Endothelial cell of umbilical vein (primary cell): ENCODE data around the gene RAD1. TPM values are rescaled to one million over a fixed set of nuclear protein-coding genes. Genes with fewer than 3 reads are reported as not detected.

Experiments used
- BruUV-seq: library from RNA; stranded (reverse); fragments of 400-500 nt; replicated peaks from 2 replicates; lab custom pipeline; 2021; lab: Mats Ljungman, UMichigan
- CTCF ChIA-PET: fragments of 300-600, 350-600 bp; sonication (Branson Sonifier 250); formaldehyde crosslinking; loops from one replicate; lab custom pipeline; 2021; ENCODE audit warnings: antibody characterized with exemption, inconsistent platforms; lab: Charles Lee
- POLR2A ChIA-PET: fragments of 300-600, 350-600 bp; sonication (Branson Sonifier 250); formaldehyde crosslinking; loops from one replicate; lab custom pipeline; 2021; ENCODE audit warnings: antibody characterized with exemption, inconsistent platforms; lab: Charles Lee
- DNase-seq: peaks from one replicate; pipeline ENCODE4 v3.0.0-alpha.2; 2011; ENCODE audit warnings: low read depth, low spot score
- FAIRE-seq: peaks from 2 replicates; lab custom pipeline; 2011; peaks lifted over from hg19 to GRCh38; lab: Jason Lieb, UNC
- H2AFZ ChIP-seq: 2 replicates; pipeline ENCODE4 v1.6.0; 2012; ENCODE audit warnings: low read depth, low read length, control low read depth, inconsistent platforms
- H3K27ac ChIP-seq: 2 replicates; pipeline ENCODE4 v1.5.1; 2011; ENCODE audit warnings: low read depth, mild to moderate bottlenecking, control low read depth, low read length, moderate library complexity; ENCODE audit not compliant: insufficient read depth
- H3K27me3 ChIP-seq, 2 experiments: 2 replicates each; pipeline versions ENCODE4 v1.6.0 to v1.6.1; 2011; ENCODE audit warnings: low read length in 2 of 2, mixed read lengths in 1 of 2; ENCODE audit not compliant: control insufficient read depth in 2 of 2, insufficient read depth in 2 of 2
- H3K36me3 ChIP-seq, 2 experiments: 2 replicates in 1 of 2; 3 replicates in 1 of 2; pipeline ENCODE4 v1.5.1; 2011; ENCODE audit warnings: low read length in 2 of 2, mild to moderate bottlenecking in 1 of 2, moderate library complexity in 1 of 2; ENCODE audit not compliant: control insufficient read depth in 2 of 2, insufficient read depth in 2 of 2; ENCODE audit errors: extremely low read depth in 1 of 2
- H3K4me1 ChIP-seq: 3 replicates; pipeline ENCODE4 v1.5.1; 2011; ENCODE audit warnings: mild to moderate bottlenecking, low read length; ENCODE audit not compliant: control insufficient read depth, insufficient read depth; ENCODE audit errors: extremely low read depth
- H3K4me2 ChIP-seq: 2 replicates; pipeline ENCODE4 v1.6.1; 2011; ENCODE audit warnings: low read length, control low read depth, mixed read lengths; ENCODE audit not compliant: insufficient read depth
- H3K4me3 ChIP-seq, 3 experiments: fragments of 200-600 bp in 1 of 3; sonication (generic), shearing (Covaris generic) in 1 of 3; replicated peaks in 1 of 3; 2 replicates each; pipeline ENCODE4 v1.5.1; 2011 to 2016; ENCODE audit warnings: control low read depth in 3 of 3, low read length in 3 of 3, mild to moderate bottlenecking in 2 of 3, inconsistent platforms in 1 of 3, low read depth in 1 of 3, moderate library complexity in 1 of 3; ENCODE audit not compliant: insufficient read depth in 1 of 3
- H3K79me2 ChIP-seq: 2 replicates; pipeline ENCODE4 v1.6.0; 2012; ENCODE audit warnings: low read length, inconsistent platforms; ENCODE audit not compliant: control insufficient read depth, insufficient read depth
- H3K9ac ChIP-seq: replicated peaks from 2 replicates; pipeline ENCODE3; 2011; ENCODE audit warnings: low read length, control low read depth; ENCODE audit not compliant: insufficient read depth; ENCODE audit errors: extremely low read depth
- H3K9me1 ChIP-seq: replicated peaks from 3 replicates; pipeline ENCODE4 v1.6.0; 2011; ENCODE audit warnings: mild to moderate bottlenecking, low read length; ENCODE audit not compliant: control insufficient read depth, insufficient read depth; ENCODE audit errors: extremely low read depth
- H3K9me3 ChIP-seq: replicated peaks from 2 replicates; pipeline ENCODE4 v1.5.1; 2012; ENCODE audit warnings: low read length, inconsistent platforms; ENCODE audit not compliant: control insufficient read depth, insufficient read depth
- H4K20me1 ChIP-seq: replicated peaks from 2 replicates; pipeline ENCODE3; 2011; ENCODE audit warnings: mild to moderate bottlenecking, low read length; ENCODE audit not compliant: control insufficient read depth, insufficient read depth; ENCODE audit errors: extremely low read depth
- EZH2 ChIP-seq: IDR thresholded peaks from 2 replicates; pipeline ENCODE4 v1.6.1; 2012; ENCODE audit warnings: borderline replicate concordance, low read depth, mild to moderate bottlenecking, moderate library complexity, low read length, inconsistent platforms; ENCODE audit not compliant: severe bottlenecking
- FOS ChIP-seq: IDR thresholded peaks from 2 replicates; pipeline ENCODE4 v1.6.1; 2011; ENCODE audit warnings: mild to moderate bottlenecking, low read length, moderate library complexity, borderline replicate concordance; ENCODE audit not compliant: insufficient read depth
- GATA2 ChIP-seq: IDR thresholded peaks from 2 replicates; pipeline ENCODE4 v1.7.0; 2011; ENCODE audit warnings: low read depth, mild to moderate bottlenecking, moderate library complexity, mixed read lengths, low read length; ENCODE audit not compliant: insufficient read length, insufficient read depth
- JUN ChIP-seq: IDR thresholded peaks from 2 replicates; pipeline ENCODE4 v1.6.1; 2011; ENCODE audit warnings: borderline replicate concordance, low read depth; ENCODE audit not compliant: insufficient read length, insufficient read depth
- MYC ChIP-seq: IDR thresholded peaks from one replicate; pipeline ENCODE4 v1.6.1; 2011; ENCODE audit warnings: mild to moderate bottlenecking, low read depth, low read length
- POLR2A ChIP-seq: IDR thresholded peaks from 2 replicates; pipeline ENCODE4 v1.6.1; 2012; ENCODE audit warnings: low read depth, mild to moderate bottlenecking, control low read depth, low read length
- POLR2AphosphoS5 ChIP-seq: IDR thresholded peaks from 2 replicates; pipeline ENCODE4 v1.6.1; 2012; ENCODE audit warnings: low read depth, mild to moderate bottlenecking, control low read depth, low read length, moderate library complexity; ENCODE audit not compliant: insufficient read depth
- dilution Hi-C: fragments of 300-500 bp; cut with MboI; formaldehyde crosslinking; loops from one replicate; pipeline ENCODE4 v1.15.0; 2019; ENCODE audit warnings: low sequenced_read_pairs; ENCODE audit not compliant: extremely low pct_ligation_motif_present
- intact Hi-C: fragments of 100-400 bp; cut with micrococcal nuclease; formaldehyde crosslinking; loops from one replicate; pipeline ENCODE4 v1.10.0; 2022
- polyA plus RNA-seq, 4 experiments: library from polyadenylated mRNA; depleted of rRNA in 3 of 4; stranded (reverse) in 3 of 4; unstranded in 1 of 4; fragments of >200 nt; gene quantifications; 2 replicates each; pipeline versions ENCODE4 v1.2.1 to v1.2.3, GENCODE V29; 2011 to 2012; ENCODE audit warnings: missing spikeins in 1 of 4
- total RNA-seq: library from RNA; stranded (reverse); gene quantifications from 2 replicates; pipeline ENCODE4 v1.2.3, GENCODE V29; 2021
- TF ChIP-seq, protein P1 (sequence below): IDR thresholded peaks from 2 replicates; pipeline ENCODE4 v1.6.1; 2011; ENCODE audit not compliant: insufficient read depth, insufficient read length
- TF ChIP-seq, protein P2 (sequence below), 2 donors: IDR thresholded peaks; 1 replicate in 1 of 2; 2 replicates in 1 of 2; pipeline ENCODE4 v1.5.1; 2011; ENCODE audit warnings: low read length in 2 of 2, mild to moderate bottlenecking in 2 of 2, moderate library complexity in 2 of 2, control low read depth in 1 of 2, inconsistent platforms in 1 of 2, low read depth in 1 of 2; ENCODE audit not compliant: insufficient read depth in 1 of 2; ENCODE audit errors: extremely low read depth in 1 of 2

Gene RAD1
- total and polyA plus RNA-seq, 2 donors (not counting 3 experiments of a cell fraction or from before 2014, with no cell fraction given), result 10.7 to 22.2 TPM

DNA sequence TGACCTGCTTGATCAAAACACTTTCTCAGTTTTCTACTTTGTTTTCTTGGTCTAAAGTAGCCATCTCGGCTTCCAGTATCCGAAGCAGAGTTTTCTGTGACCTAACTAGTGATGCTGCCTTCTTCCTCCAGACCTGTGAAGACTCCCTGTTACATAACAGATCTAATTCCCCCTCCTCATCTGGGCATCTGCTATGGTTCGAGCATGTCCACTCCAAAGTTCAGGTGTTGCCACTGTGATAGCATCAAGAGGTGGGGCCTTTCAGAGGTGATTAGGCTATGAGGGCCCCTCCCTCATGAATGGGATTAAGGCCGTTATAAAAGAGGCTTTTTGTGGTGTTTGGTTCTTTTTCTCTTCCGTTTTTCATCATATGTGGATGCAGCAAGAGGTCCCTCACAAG lies 56.1 kb downstream of the RAD1 start:
- DNase-seq (no peak), FAIRE-seq (no peak)
- H3K36me3 ChIP-seq, result no peaks in the 10 kb centered on the region
- peaks cover 18% of the 10 kb centered on the region for H3K4me1 ChIP-seq
- TF ChIP-seq JUN (no peak), POLR2A (no peak), POLR2AphosphoS5 (no peak), FOS (no peak), MYC (no peak), GATA2 (no peak), EZH2 (no peak)
- TF ChIP-seq, protein P1, sequence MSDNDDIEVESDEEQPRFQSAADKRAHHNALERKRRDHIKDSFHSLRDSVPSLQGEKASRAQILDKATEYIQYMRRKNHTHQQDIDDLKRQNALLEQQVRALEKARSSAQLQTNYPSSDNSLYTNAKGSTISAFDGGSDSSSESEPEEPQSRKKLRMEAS, result no peak
- TF ChIP-seq, protein P2, sequence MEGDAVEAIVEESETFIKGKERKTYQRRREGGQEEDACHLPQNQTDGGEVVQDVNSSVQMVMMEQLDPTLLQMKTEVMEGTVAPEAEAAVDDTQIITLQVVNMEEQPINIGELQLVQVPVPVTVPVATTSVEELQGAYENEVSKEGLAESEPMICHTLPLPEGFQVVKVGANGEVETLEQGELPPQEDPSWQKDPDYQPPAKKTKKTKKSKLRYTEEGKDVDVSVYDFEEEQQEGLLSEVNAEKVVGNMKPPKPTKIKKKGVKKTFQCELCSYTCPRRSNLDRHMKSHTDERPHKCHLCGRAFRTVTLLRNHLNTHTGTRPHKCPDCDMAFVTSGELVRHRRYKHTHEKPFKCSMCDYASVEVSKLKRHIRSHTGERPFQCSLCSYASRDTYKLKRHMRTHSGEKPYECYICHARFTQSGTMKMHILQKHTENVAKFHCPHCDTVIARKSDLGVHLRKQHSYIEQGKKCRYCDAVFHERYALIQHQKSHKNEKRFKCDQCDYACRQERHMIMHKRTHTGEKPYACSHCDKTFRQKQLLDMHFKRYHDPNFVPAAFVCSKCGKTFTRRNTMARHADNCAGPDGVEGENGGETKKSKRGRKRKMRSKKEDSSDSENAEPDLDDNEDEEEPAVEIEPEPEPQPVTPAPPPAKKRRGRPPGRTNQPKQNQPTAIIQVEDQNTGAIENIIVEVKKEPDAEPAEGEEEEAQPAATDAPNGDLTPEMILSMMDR (IDR thresholded peaks at IDR 0.05; ENCODE audit: extremely low read depth in 1 of 2, insufficient read depth in 1 of 2, low read depth in 1 of 2, low read length in 2 of 2), result no peak
- ChIA-PET CTCF (interaction anchor here (0.6 to 2.2 kb wide), 2 partner anchors 10 to 56 kb away, joined by 3 to 8 read pairs; partner anchors contain the start of gene RAD1), POLR2A (no interaction called here)
- intact Hi-C loops, result no loop called here
- peaks cover 0 to 9% of the 10 kb centered on the region in 2 experiments for H3K27me3 ChIP-seq
- no peaks in the 10 kb centered on the region for H4K20me1 ChIP-seq
- H3K9me3 ChIP-seq, result no peaks in the 10 kb centered on the region
- no peak overlapping the region for H3K9ac ChIP-seq
- H3K27ac ChIP-seq, result no peak overlapping the region
- no peaks in the 10 kb centered on the region for H3K79me2 ChIP-seq
- BruUV-seq, result no TSS peak
- H3K4me2 ChIP-seq, result no peak overlapping the region
- no peaks in the 10 kb centered on the region for H3K9me1 ChIP-seq
- dilution Hi-C loops, result no loop called here
- no peak overlapping the region for H3K4me3 ChIP-seq
- H2AFZ ChIP-seq, result no peak overlapping the region
